ENCODE results near the gene ADAMTS10.

The ADAMTS10 gene

DNA sequence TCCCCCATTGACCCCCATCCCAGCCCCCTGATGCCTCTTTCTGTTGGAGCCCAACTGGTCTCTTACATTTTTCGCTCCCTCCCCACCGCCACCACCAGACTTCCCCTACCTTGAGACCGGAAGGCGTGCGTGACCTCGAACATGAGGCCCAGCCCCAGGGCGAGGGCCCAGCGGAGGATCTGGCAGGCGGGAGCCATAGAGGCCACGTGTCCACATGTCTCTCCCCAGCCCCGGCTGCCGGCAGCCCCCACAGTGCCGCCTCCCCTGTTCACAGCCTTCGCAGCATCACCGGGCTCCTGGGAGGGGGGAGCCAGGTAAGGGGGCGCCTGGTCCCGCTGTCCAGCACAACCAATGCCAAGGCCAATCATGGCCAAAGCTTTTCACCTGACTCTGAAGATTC is 5.0 kb downstream of the ADAMTS10 start:
- Histone ChIP-seq H3K9me3 (ENCODE audit: control insufficient read depth, low read length) (peaks cover 7% of the 10 kb centered on the region), H3K9ac (ENCODE audit: low read length) (no peak overlapping the region), H3K36me3 (ENCODE audit: control insufficient read depth, insufficient read depth, low read length) (no peaks in the 10 kb centered on the region), H3K4me1 (ENCODE audit: control insufficient read depth, insufficient read depth, low read length) (peaks cover 14% of the 10 kb centered on the region), H3K27me3 (ENCODE audit: control insufficient read depth, insufficient read depth, low read length) (peaks cover 10% of the 10 kb centered on the region), H3K4me3 (ENCODE audit: low read length) (no peak overlapping the region)

DNA sequence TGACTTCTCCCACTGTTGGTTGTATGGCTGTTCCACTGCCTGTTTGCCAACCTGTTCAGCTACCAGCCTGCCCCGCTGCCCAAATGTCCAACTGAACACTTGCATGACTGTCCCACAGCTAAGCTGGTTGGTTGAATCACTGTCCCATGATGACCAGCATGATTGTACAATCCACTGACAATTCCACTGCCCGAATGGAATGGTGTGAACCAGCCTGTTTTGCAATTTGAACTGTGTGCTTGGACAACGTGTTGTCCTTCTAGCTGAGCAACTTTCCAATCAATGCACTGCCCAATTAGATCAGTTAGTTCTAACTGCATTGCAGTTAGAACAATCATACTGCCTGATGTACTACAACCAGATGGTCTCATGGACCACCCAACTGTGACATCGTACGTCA is 8.7 kb downstream of the ADAMTS10 start:
- H3K4me3 ChIP-seq (ENCODE audit: low read length): no peak overlapping the region
- H3K27me3 ChIP-seq (ENCODE audit: control insufficient read depth, insufficient read depth, low read length): no peaks in the 10 kb centered on the region
- H3K4me1 ChIP-seq (ENCODE audit: control insufficient read depth, insufficient read depth, low read length): no peaks in the 10 kb centered on the region
- no peak overlapping the region for H3K9ac ChIP-seq (ENCODE audit: low read length)
- no peaks in the 10 kb centered on the region for H3K36me3 ChIP-seq (ENCODE audit: control insufficient read depth, insufficient read depth, low read length)
- H3K9me3 ChIP-seq (ENCODE audit: control insufficient read depth, low read length): peaks cover 7% of the 10 kb centered on the region

DNA sequence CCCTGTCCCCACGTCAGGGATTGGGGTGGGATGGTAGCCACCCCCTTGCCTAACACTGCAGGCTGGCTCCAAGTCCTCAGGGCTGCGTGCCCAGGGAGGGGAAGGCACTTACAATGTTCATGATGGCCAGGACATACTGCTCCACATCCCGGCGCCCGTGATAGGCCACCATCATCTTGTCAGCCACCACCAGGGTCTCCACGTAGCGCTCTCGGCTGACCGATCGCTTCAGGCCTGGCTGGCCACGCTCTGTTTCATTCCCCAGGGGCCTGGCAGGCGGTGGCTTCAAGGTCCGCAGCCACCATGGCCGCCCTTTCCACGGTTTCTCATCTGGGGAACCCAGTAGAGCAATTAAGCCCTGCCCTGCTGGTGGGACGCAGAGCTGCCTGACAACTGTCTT is 9.7 kb downstream of the ADAMTS10 start:
- Histone ChIP-seq H3K9me3 (ENCODE audit: control insufficient read depth, low read length) (peaks cover 7% of the 10 kb centered on the region), H3K36me3 (ENCODE audit: control insufficient read depth, insufficient read depth, low read length) (no peaks in the 10 kb centered on the region), H3K4me3 (ENCODE audit: low read length) (no peak overlapping the region), H3K27me3 (ENCODE audit: control insufficient read depth, insufficient read depth, low read length) (no peaks in the 10 kb centered on the region), H3K9ac (ENCODE audit: low read length) (no peak overlapping the region), H3K4me1 (ENCODE audit: control insufficient read depth, insufficient read depth, low read length) (no peaks in the 10 kb centered on the region)

DNA sequence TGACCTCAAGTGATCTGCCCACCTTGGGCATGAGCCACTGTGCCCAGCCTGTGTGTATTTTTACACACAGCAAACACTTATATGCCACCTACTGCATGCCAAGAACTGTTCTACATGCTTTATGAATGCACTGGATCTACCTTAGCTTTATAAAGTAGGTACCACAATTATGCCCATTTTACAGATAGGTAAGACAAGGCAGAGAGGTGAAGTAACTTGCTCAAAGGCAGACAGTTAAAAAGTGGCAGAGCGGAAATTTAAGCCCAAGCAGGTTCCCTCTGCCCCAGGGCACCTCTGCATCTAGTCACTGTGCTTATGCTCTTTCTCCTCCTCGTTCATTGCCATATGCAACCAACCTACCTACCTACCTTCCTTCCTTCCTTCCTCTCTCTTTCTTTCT is 10.5 kb downstream of the ADAMTS10 start:
- Histone ChIP-seq H3K4me3 (ENCODE audit: low read length) (no peak overlapping the region), H3K9me3 (ENCODE audit: control insufficient read depth, low read length) (peaks cover 4% of the 10 kb centered on the region), H3K36me3 (ENCODE audit: control insufficient read depth, insufficient read depth, low read length) (no peaks in the 10 kb centered on the region), H3K9ac (ENCODE audit: low read length) (no peak overlapping the region), H3K4me1 (ENCODE audit: control insufficient read depth, insufficient read depth, low read length) (no peaks in the 10 kb centered on the region), H3K27me3 (ENCODE audit: control insufficient read depth, insufficient read depth, low read length) (no peaks in the 10 kb centered on the region)

DNA sequence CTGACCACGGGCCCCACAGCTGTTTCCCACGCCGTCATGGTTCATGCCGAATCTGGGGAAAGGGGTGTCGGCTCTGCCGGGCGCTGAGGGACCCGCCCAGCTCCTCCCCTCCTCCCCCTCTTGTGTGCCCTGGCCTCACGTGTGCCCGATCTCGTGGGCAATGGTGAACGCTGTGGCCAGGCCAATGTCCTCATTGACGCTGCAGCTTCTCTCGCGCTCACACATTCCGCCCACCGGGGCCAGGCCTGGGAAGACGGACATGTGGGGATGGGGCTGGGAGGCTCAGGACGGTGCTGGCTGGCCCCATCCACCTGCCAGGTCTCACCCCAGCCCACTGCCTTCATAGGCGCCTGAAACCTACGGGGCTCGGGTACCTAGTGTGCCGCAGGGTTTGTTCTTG is 14.3 kb downstream of the ADAMTS10 start:
- Histone ChIP-seq H3K9me3 (ENCODE audit: control insufficient read depth, low read length) (no peaks in the 10 kb centered on the region), H3K27me3 (ENCODE audit: control insufficient read depth, insufficient read depth, low read length) (peaks cover 10% of the 10 kb centered on the region), H3K4me3 (ENCODE audit: low read length) (no peak overlapping the region), H3K9ac (ENCODE audit: low read length) (no peak overlapping the region), H3K4me1 (ENCODE audit: control insufficient read depth, insufficient read depth, low read length) (peaks cover 8% of the 10 kb centered on the region), H3K36me3 (ENCODE audit: control insufficient read depth, insufficient read depth, low read length) (no peaks in the 10 kb centered on the region)

DNA sequence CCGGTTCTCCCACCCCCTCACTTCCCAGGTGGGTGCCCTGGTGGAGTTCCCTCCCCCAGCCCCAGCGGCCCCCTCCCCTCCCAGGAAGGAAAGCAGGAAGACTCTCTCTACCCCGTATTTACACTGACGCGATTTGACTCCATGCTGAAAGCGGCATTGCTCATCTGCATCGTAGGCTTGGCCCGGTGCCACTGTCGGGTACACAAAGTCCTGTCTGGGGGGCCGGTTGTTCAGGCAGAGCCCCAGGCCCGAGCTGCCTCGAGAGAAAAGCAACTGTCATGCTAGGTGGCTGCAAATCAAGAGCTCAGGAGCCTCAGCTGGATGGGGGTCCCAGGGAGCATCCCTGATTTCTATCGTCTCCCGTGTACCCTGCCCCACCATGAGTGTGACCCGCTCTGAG is 14.9 kb downstream of the ADAMTS10 start:
- Histone ChIP-seq H3K27me3 (ENCODE audit: control insufficient read depth, insufficient read depth, low read length) (peaks cover 10% of the 10 kb centered on the region), H3K4me3 (ENCODE audit: low read length) (no peak overlapping the region), H3K36me3 (ENCODE audit: control insufficient read depth, insufficient read depth, low read length) (no peaks in the 10 kb centered on the region), H3K9me3 (ENCODE audit: control insufficient read depth, low read length) (no peaks in the 10 kb centered on the region), H3K4me1 (ENCODE audit: control insufficient read depth, insufficient read depth, low read length) (peaks cover 8% of the 10 kb centered on the region), H3K9ac (ENCODE audit: low read length) (no peak overlapping the region)

DNA sequence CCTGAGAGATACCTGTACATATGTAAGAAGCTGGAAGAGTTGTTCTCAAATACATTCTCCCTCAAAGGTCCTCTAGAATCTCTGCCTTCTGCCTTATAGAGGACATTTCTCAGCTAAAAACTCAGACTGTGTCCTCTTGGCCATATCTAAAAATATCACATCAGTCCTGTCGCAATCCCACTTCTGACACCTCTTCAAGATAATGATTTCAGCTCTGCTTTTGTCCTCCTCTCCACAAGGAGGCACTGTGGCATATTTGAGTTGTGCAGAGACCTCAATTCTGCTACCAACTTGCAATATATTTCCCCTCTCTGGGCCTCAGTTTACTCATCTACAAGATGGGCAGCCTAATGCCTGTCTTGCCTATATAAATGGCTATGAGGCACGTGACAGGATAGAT is 16.6 kb downstream of the ADAMTS10 start:
- Histone ChIP-seq H3K27me3 (ENCODE audit: control insufficient read depth, insufficient read depth, low read length) (peaks cover 10% of the 10 kb centered on the region), H3K4me1 (ENCODE audit: control insufficient read depth, insufficient read depth, low read length) (peaks cover 8% of the 10 kb centered on the region), H3K36me3 (ENCODE audit: control insufficient read depth, insufficient read depth, low read length) (no peaks in the 10 kb centered on the region), H3K9ac (ENCODE audit: low read length) (no peak overlapping the region), H3K9me3 (ENCODE audit: control insufficient read depth, low read length) (no peaks in the 10 kb centered on the region), H3K4me3 (ENCODE audit: low read length) (no peak overlapping the region)

DNA sequence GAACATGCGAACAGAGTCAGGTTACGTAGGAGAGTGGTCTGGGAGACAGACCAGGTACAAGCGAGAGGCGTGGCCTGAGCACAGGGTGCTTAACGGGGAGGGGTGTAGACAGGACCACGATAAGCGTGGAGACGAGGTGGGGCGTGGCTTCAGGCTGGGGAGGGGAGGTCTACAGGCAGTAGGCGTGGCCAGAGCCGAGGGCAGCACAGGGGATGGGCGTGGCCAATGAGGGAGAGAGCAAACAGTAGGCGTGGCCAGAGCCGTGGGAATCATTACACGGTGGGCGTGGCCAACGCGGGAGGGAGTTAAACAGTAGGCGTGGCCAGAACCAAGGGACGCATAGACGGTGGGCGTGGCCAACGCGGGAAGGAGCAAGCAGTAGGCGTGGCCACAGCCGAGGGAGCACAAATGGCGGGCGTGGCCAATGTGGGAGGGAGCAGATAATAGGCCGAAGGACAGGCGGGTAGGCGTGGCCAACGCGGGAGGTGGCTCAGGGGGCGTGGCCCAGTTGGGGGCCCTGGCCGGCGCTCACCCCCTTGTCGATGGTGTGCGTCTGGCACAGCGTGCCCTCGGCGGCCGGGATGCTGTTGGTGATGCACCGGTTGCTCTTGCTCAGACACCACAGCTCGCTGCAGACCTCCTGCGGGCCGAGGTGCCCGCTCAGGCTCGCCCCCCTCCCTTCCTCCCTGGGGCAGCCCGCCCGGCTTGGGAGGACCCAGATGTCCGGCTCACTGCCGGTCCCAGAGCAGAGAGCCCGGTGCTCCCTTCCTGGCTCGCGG is 18.1 kb downstream of the ADAMTS10 start:
- H3K9ac ChIP-seq (ENCODE audit: low read length): no peak overlapping the region
- H3K27me3 ChIP-seq (ENCODE audit: control insufficient read depth, insufficient read depth, low read length): peaks cover 10% of the 10 kb centered on the region
- H3K9me3 ChIP-seq (ENCODE audit: control insufficient read depth, low read length): no peaks in the 10 kb centered on the region
- no peak overlapping the region for H3K4me3 ChIP-seq (ENCODE audit: low read length)
- no peaks in the 10 kb centered on the region for H3K36me3 ChIP-seq (ENCODE audit: control insufficient read depth, insufficient read depth, low read length)
- peaks cover 8% of the 10 kb centered on the region for H3K4me1 ChIP-seq (ENCODE audit: control insufficient read depth, insufficient read depth, low read length)

DNA sequence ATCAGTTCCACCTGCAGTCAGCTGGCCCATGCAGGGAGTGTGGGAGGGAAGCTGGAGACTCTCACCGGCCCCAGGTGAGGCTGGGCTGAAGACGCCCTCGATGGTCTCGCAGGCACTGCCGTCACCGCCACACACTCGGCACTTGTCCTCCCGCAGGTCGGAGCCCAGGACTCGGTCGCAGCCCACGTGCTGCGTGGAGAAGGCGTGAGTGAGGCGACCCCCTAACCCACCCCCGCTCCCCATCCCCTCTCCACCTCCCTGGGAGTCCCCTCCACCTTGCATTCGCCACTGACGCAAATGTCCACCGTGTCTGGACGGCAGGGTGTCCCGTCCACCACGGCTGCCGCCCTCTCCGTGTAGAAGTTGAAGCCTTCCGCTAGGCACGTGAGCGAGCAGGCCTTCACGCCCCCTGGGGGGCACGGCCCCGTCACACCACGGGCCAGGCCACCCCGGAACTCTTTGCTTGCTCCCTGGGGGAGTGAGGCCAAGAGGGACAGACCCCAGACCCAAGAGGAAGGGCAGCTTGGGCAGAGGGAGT is 21.3 kb downstream of the ADAMTS10 start:
- H3K9ac ChIP-seq (ENCODE audit: low read length): no peak overlapping the region
- no peak overlapping the region for H3K4me3 ChIP-seq (ENCODE audit: low read length)
- peaks cover 17% of the 10 kb centered on the region for H3K27me3 ChIP-seq (ENCODE audit: control insufficient read depth, insufficient read depth, low read length)
- no peaks in the 10 kb centered on the region for H3K36me3 ChIP-seq (ENCODE audit: control insufficient read depth, insufficient read depth, low read length)
- no peaks in the 10 kb centered on the region for H3K9me3 ChIP-seq (ENCODE audit: control insufficient read depth, low read length)
- peaks cover 8% of the 10 kb centered on the region for H3K4me1 ChIP-seq (ENCODE audit: control insufficient read depth, insufficient read depth, low read length)

DNA sequence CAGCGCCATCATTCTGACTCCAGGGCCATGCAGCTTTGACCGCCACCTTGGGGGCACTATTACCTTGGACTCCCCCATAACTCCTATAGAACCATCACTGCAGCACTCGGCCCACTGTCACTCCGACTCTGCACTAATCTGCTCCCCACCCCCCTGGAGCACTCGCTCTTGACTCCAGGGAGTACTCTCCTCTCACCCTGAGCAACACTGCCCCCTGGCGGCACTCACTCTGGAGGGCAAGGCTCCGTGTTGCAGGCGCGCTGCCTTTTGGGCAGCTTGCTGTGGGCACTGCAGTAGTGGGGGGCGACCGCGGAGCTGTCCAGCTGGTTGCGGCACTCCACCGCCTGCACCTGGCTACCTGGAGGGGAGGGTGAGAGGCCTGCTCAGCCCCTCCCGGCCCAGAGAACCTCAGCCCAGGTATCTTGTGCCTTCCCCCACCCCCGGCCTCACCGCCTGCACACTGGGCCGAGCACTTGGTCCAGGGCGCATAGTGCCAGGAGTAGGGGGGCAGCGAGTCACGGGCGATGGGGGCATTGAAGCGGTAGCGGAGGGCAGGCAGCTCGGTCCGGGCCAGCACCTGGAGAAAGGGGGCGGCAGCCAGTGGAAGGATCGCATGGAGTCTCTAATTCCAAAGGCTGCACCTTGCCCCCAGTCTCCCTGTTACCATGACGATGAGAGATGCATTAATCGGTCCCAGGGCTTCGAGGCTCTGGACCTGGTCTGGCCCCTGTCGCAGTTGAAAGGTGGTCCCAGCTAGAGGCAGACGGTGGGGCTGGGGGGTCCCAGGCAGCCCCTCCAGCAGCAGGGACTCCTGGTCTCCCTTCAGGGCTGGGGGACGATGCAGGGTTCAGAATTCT is 24.4 kb downstream of the ADAMTS10 start:
- no peak overlapping the region for H3K4me3 ChIP-seq (ENCODE audit: low read length)
- no peak overlapping the region for H3K9ac ChIP-seq (ENCODE audit: low read length)
- no peaks in the 10 kb centered on the region for H3K4me1 ChIP-seq (ENCODE audit: control insufficient read depth, insufficient read depth, low read length)
- H3K36me3 ChIP-seq (ENCODE audit: control insufficient read depth, insufficient read depth, low read length): no peaks in the 10 kb centered on the region
- H3K27me3 ChIP-seq (ENCODE audit: control insufficient read depth, insufficient read depth, low read length): peaks cover 7% of the 10 kb centered on the region
- H3K9me3 ChIP-seq (ENCODE audit: control insufficient read depth, low read length): no peaks in the 10 kb centered on the region

DNA sequence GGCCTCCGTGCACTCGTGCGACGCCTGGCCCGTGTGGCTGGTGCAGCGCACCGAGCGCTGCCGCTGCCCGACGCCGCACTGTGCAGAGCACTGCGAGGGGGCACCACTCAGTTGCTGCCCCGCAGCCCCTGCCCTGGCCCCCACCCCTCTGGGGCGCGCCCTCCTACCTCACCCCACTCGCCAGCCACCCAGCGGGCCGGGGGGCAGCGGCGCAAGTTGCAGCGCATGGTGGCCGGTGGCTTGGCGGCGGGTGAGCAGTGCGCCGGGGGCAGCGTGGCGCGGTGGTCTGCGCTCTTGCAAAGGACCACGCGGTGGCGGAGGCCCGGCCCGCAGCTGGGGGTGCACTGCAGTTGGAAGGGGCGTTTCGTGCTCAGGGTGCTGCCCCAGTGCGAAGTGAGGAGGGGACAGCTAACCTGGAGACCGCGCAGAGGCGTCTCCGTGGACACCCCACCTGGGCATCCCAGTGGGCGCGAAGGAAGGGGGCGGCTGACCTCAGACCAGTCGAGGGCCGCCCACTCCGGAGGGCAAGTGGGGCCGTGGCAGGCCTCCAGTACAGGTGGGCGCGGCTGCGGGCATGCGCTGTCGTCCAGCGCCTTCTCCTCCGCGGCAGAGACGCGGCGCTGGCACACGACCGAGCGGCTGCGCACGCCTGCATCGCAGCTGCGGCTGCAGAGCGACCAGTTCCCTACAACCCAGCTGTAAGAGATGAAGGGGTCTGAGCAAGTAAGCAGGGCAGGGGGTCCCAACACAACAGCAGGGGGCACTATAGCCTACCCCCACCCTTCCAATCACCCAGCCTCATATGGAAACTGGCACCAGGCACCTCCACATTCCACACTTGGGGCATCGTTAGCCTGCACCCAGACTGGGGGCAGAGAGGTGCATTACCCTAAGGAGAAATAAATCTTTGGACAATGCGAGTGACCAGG is 25.3 kb downstream of the ADAMTS10 start:
- H3K9me3 ChIP-seq (ENCODE audit: control insufficient read depth, low read length): no peaks in the 10 kb centered on the region
- no peak overlapping the region for H3K4me3 ChIP-seq (ENCODE audit: low read length)
- no peak overlapping the region for H3K9ac ChIP-seq (ENCODE audit: low read length)
- H3K36me3 ChIP-seq (ENCODE audit: control insufficient read depth, insufficient read depth, low read length): no peaks in the 10 kb centered on the region
- H3K4me1 ChIP-seq (ENCODE audit: control insufficient read depth, insufficient read depth, low read length): no peaks in the 10 kb centered on the region
- peaks cover 7% of the 10 kb centered on the region for H3K27me3 ChIP-seq (ENCODE audit: control insufficient read depth, insufficient read depth, low read length)

All from mucosa of stomach (tissue), 1 donor.